Lower leg skin (tissue), 3 donors: ENCODE results near the gene CPA5.

Experiments used
- CTCF ChIP-seq, 3 donors: fragments of 450-650 bp; IDR thresholded peaks; one replicate each; pipeline ENCODE4 v1.5.1; 2016; ENCODE audit warnings: antibody characterized with exemption in 3 of 3, mild to moderate bottlenecking in 3 of 3, moderate library complexity in 2 of 3
- POLR2A ChIP-seq, 2 donors: fragments of 450-650 bp; IDR thresholded peaks; one replicate each; pipeline ENCODE4 v1.6.1; 2016 to 2017; ENCODE audit warnings: antibody characterized with exemption in 2 of 2, mild to moderate bottlenecking in 1 of 2, moderate library complexity in 1 of 2

GRCh38 chr7:130386876-130387275, 42.3 kb downstream of the CPA5 start:
- TF ChIP-seq CTCF (IDR thresholded peaks at IDR 0.05) (no peak), POLR2A (IDR thresholded peaks at IDR 0.05) (no peak)
